H9 (cell line): ENCODE results near the gene SP110. TPM values are rescaled to one million over a fixed set of nuclear protein-coding genes. Genes with fewer than 3 reads are reported as not detected.

Source experiments
- DNase-seq: peaks from one replicate; pipeline ENCODE4 v3.0.0-alpha.2; 2017
- H2AFZ ChIP-seq: one replicate; pipeline ENCODE4 v1.6.1; 2013; ENCODE audit warnings: mild to moderate bottlenecking, low read length, control low read depth, moderate library complexity
- H2AK5ac ChIP-seq: 2 replicates; pipeline ENCODE4 v1.6.1; 2013; ENCODE audit warnings: low read length, control low read depth, mixed read lengths; ENCODE audit not compliant: insufficient read length
- H2BK120ac ChIP-seq: one replicate; pipeline ENCODE4 v1.6.1; 2013; ENCODE audit warnings: low read depth, mild to moderate bottlenecking, low read length, control low read depth, inconsistent platforms; ENCODE audit not compliant: poor library complexity, severe bottlenecking
- H2BK12ac ChIP-seq: 2 replicates; pipeline ENCODE4 v1.6.1; 2013; ENCODE audit warnings: low read length, control low read depth, mixed read lengths, low read depth; ENCODE audit not compliant: insufficient read length
- H2BK15ac ChIP-seq: 2 replicates; pipeline ENCODE4 v1.6.1; 2013; ENCODE audit warnings: low read depth, low read length, control low read depth
- H2BK20ac ChIP-seq: one replicate; pipeline ENCODE4 v1.6.1; 2013; ENCODE audit warnings: low read depth, mild to moderate bottlenecking, low read length, control low read depth, inconsistent platforms; ENCODE audit not compliant: poor library complexity, severe bottlenecking
- H2BK5ac ChIP-seq: 2 replicates; pipeline ENCODE4 v1.6.1; 2013; ENCODE audit warnings: low read length, control low read depth, mixed read lengths; ENCODE audit not compliant: insufficient read length
- H3K14ac ChIP-seq: 2 replicates; pipeline ENCODE4 v1.6.1; 2013; ENCODE audit warnings: low read length, control low read depth; ENCODE audit not compliant: insufficient read depth
- H3K18ac ChIP-seq: 2 replicates; pipeline ENCODE4 v1.6.1; 2013; ENCODE audit warnings: low read depth, mild to moderate bottlenecking, mixed read lengths, low read length, control low read depth; ENCODE audit not compliant: insufficient read length
- H3K23ac ChIP-seq: 2 replicates; pipeline ENCODE4 v1.6.1; 2013; ENCODE audit warnings: low read length, control low read depth, mixed read lengths, low read depth; ENCODE audit not compliant: insufficient read length
- H3K23me2 ChIP-seq: 2 replicates; pipeline ENCODE4 v1.6.1; 2013; ENCODE audit warnings: low read depth, mild to moderate bottlenecking, mixed read lengths, low read length, control low read depth; ENCODE audit not compliant: insufficient read length, poor library complexity, severe bottlenecking
- H3K27ac ChIP-seq: 2 replicates; pipeline ENCODE4 v1.5.1; 2013; ENCODE audit warnings: low read length, control low read depth, mixed read lengths, low read depth; ENCODE audit not compliant: insufficient read length
- H3K27me3 ChIP-seq: 2 replicates; pipeline ENCODE4 v1.6.1; 2013; ENCODE audit warnings: low read length, control low read depth, inconsistent platforms; ENCODE audit not compliant: insufficient read depth
- H3K4ac ChIP-seq: 2 replicates; pipeline ENCODE4 v1.6.1; 2013; ENCODE audit warnings: low read depth, mild to moderate bottlenecking, control low read depth, inconsistent platforms, low read length, moderate library complexity
- H3K4me1 ChIP-seq: 2 replicates; pipeline ENCODE4 v1.6.1; 2013; ENCODE audit warnings: low read length, control low read depth, inconsistent platforms; ENCODE audit not compliant: insufficient read depth
- H3K4me2 ChIP-seq: 2 replicates; pipeline ENCODE4 v1.6.1; 2013; ENCODE audit warnings: low read length, control low read depth, mixed read lengths; ENCODE audit not compliant: insufficient read length, insufficient read depth
- H3K56ac ChIP-seq: 2 replicates; pipeline ENCODE4 v1.6.1; 2013; ENCODE audit warnings: low read depth, mild to moderate bottlenecking, mixed read lengths, low read length, control low read depth; ENCODE audit not compliant: insufficient read length
- H3K79me1 ChIP-seq: 2 replicates; pipeline ENCODE4 v1.6.1; 2013; ENCODE audit warnings: low read depth, mild to moderate bottlenecking, moderate library complexity, low read length, control low read depth, inconsistent platforms; ENCODE audit not compliant: insufficient read depth, poor library complexity, severe bottlenecking
- H3K79me2 ChIP-seq: 2 replicates; pipeline ENCODE4 v1.6.1; 2013; ENCODE audit warnings: low read length, control low read depth, inconsistent platforms; ENCODE audit not compliant: insufficient read depth
- H3K9ac ChIP-seq: 2 replicates; pipeline ENCODE4 v1.6.1; 2013; ENCODE audit warnings: low read length, control low read depth, mixed read lengths; ENCODE audit not compliant: insufficient read length; ENCODE audit errors: extremely low read depth
- H3K9me3 ChIP-seq: one replicate; pipeline ENCODE4 v1.6.1; 2013; ENCODE audit warnings: low read depth, low read length, inconsistent platforms; ENCODE audit not compliant: control insufficient read depth
- H3T11ph ChIP-seq: one replicate; pipeline ENCODE4 v1.6.1; 2013; ENCODE audit warnings: mild to moderate bottlenecking, low read length, control low read depth, inconsistent platforms
- H4K20me1 ChIP-seq: one replicate; pipeline ENCODE4 v1.6.1; 2013; ENCODE audit not compliant: control insufficient read depth, insufficient read length, insufficient read depth
- H4K5ac ChIP-seq: 2 replicates; pipeline ENCODE4 v1.6.1; 2013; ENCODE audit warnings: low read depth, mild to moderate bottlenecking, mixed read lengths, low read length, control low read depth; ENCODE audit not compliant: insufficient read length
- H4K8ac ChIP-seq: replicated peaks from 2 replicates; pipeline ENCODE4 v1.6.1; 2013; ENCODE audit warnings: low read length, control low read depth, mixed read lengths, low read depth; ENCODE audit not compliant: insufficient read length
- H4K91ac ChIP-seq: 2 replicates; pipeline ENCODE4 v1.6.1; 2013; ENCODE audit warnings: low read depth, mild to moderate bottlenecking, moderate library complexity, mixed read lengths, low read length, control low read depth; ENCODE audit not compliant: insufficient read length
- H3K27ac Mint-ChIP-seq, 3 experiments: 2 replicates in 2 of 3; 3 replicates in 1 of 3; pipeline ENCODE4 v1.8.0; 2020 to 2021; ENCODE audit warnings: mixed read lengths in 3 of 3, mild to moderate bottlenecking in 1 of 3, moderate library complexity in 1 of 3
- H3K27me3 Mint-ChIP-seq: 2 replicates; pipeline ENCODE4 v1.8.0; 2021; ENCODE audit warnings: low read depth, mild to moderate bottlenecking, moderate library complexity, mixed read lengths
- H3K36me3 Mint-ChIP-seq, 3 experiments: 2 replicates in 2 of 3; 3 replicates in 1 of 3; pipeline ENCODE4 v1.8.0; 2020 to 2021; ENCODE audit warnings: low read depth in 3 of 3, mixed read lengths in 3 of 3; ENCODE audit not compliant: insufficient read depth in 1 of 3
- H3K4me1 Mint-ChIP-seq, 2 experiments: 2 replicates each; pipeline ENCODE4 v1.8.0; 2020; ENCODE audit warnings: mixed read lengths in 2 of 2
- H3K4me3 Mint-ChIP-seq, 2 experiments: 2 replicates in 1 of 2; 3 replicates in 1 of 2; pipeline ENCODE4 v1.8.0; 2020 to 2021; ENCODE audit warnings: mild to moderate bottlenecking in 2 of 2, mixed read lengths in 2 of 2, moderate library complexity in 1 of 2
- H3K9me3 Mint-ChIP-seq, 2 experiments: 2 replicates in 1 of 2; 3 replicates in 1 of 2; pipeline ENCODE4 v1.8.0; 2020; ENCODE audit warnings: mild to moderate bottlenecking in 2 of 2, mixed read lengths in 2 of 2, moderate library complexity in 1 of 2
- WGBS: extraction: QIAGEN DNeasy Blood & Tissue Kit; methylation state at CpG from one replicate; pipeline ENCODE4 v1.1.7; 2013; ENCODE audit warnings: missing lambda C conversion rate, low lambda C conversion rate, mixed read lengths; ENCODE audit not compliant: insufficient read length; ENCODE audit errors: extremely low coverage; 5-methylcytosine and 5-hydroxymethylcytosine counted together
- total RNA-seq: library from RNA; stranded (reverse); gene quantifications from 2 replicates; pipeline ENCODE4 v1.2.1, GENCODE V29; 2021
- TF ChIP-seq, protein P1 (sequence below): fragments of 200-600 bp; sonication (generic); conservative IDR thresholded peaks from 3 replicates; pipeline ENCODE4 v1.8.0; 2021; ENCODE audit warnings: antibody characterized with exemption, mild to moderate bottlenecking

Gene SP110
- total RNA-seq, 1 experiment from 2014 or later, result 3.7 TPM

GRCh38 chr2:230216489-230216888 lies 3.3 kb downstream of the SP110 start:
- Histone ChIP-seq H2BK15ac (no peak overlapping the region), H4K91ac (no peak overlapping the region), H2BK20ac (no peak overlapping the region), H2AK5ac (no peak overlapping the region), H2BK5ac (no peak overlapping the region), H2BK12ac (no peak overlapping the region), H3K4me1 (no peaks in the 10 kb centered on the region), H3K79me2 (no peaks in the 10 kb centered on the region), H3K23ac (no peak overlapping the region), H2AFZ (no peak overlapping the region), H4K5ac (no peak overlapping the region), H3K79me1 (no peaks in the 10 kb centered on the region), H3K9me3 (no peaks in the 10 kb centered on the region), H2BK120ac (no peak overlapping the region), H3K9ac (no peak overlapping the region), H4K20me1 (no peaks in the 10 kb centered on the region), H3K4me2 (no peak overlapping the region), H3K14ac (no peak overlapping the region), H4K8ac (no peak overlapping the region), H3K27me3 (no peaks in the 10 kb centered on the region), H3K56ac (no peak overlapping the region), H3K23me2 (peaks cover 6% of the 10 kb centered on the region), H3K18ac (no peak overlapping the region), H3T11ph (no peak overlapping the region), H3K27ac (no peak overlapping the region), H3K4ac (no peak overlapping the region)
- H3K27ac Mint-ChIP-seq, result no peak overlapping the region
- no peak overlapping the region for H3K4me3 Mint-ChIP-seq
- TF ChIP-seq, protein P1, sequence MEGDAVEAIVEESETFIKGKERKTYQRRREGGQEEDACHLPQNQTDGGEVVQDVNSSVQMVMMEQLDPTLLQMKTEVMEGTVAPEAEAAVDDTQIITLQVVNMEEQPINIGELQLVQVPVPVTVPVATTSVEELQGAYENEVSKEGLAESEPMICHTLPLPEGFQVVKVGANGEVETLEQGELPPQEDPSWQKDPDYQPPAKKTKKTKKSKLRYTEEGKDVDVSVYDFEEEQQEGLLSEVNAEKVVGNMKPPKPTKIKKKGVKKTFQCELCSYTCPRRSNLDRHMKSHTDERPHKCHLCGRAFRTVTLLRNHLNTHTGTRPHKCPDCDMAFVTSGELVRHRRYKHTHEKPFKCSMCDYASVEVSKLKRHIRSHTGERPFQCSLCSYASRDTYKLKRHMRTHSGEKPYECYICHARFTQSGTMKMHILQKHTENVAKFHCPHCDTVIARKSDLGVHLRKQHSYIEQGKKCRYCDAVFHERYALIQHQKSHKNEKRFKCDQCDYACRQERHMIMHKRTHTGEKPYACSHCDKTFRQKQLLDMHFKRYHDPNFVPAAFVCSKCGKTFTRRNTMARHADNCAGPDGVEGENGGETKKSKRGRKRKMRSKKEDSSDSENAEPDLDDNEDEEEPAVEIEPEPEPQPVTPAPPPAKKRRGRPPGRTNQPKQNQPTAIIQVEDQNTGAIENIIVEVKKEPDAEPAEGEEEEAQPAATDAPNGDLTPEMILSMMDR, result no peak
- DNase-seq, result no peak
- H3K27me3 Mint-ChIP-seq, result no peaks in the 10 kb centered on the region
- peaks cover 9 to 13% of the 10 kb centered on the region in 2 experiments for H3K4me1 Mint-ChIP-seq
- no peaks in the 10 kb centered on the region for H3K9me3 Mint-ChIP-seq
- H3K36me3 Mint-ChIP-seq, result peaks cover 0 to 9% (median 0%) of the 10 kb centered on the region in 3 experiments; a peak in 2 of 7 replicates
- no CpG with 5 or more reads among the region's 1 CpG for WGBS
